HTR-8/SVneo (cell line): Measurements from ENCODE around the gene H19.

Source experiments
- DNase-seq: peaks from one replicate; pipeline ENCODE4 v3.0.0; 2011; ENCODE audit warnings: low spot score, mixed read lengths; ENCODE audit not compliant: insufficient read length
- FAIRE-seq: peaks from 2 replicates; lab custom pipeline; 2011; peaks lifted over from hg19 to GRCh38; lab: Jason Lieb, UNC

H19 gene

DNA sequence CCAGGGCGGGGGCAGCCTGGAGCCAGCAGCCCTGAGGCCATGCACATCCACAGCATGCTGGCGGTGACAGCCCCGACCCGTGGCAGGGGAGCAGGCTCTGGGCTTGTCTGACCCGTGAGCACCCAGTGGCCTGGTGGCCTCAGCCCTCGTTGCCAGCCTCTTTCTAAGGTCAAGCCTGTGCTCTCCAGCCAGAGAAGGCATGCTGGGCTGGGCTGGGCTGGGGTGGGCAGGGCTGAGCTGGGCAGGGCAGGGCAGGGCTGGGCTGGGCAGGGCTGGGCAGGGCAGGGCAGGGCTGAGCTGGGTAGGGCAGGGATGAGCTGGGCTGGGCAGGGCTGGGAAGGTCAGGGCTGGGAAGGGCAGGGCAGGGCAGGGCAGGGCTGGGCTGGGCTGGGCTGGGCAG, 10.6 kb downstream of the H19 start:
- FAIRE-seq (peak; percentile 55), DNase-seq (no peak)

DNA sequence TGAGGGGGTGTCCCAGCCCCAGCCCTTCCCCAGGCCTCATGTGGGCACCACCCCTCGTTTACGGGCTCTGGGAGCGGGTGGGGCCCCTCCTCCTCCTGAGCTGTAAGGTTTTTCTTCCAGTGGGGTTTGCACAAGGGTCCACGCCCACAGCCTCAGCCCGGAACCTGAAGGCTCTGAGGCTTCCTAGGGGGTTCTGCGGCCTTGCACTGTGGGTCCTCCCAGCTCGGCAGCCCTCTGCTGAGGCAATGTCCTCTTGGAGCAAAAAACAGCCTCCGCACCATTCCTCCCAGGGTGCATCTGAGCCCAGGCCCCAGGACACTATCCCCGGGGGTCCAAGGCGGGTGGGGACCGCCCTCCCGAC, 14.1 kb downstream of the H19 start:
- DNase-seq (no peak), FAIRE-seq (no peak)

DNA sequence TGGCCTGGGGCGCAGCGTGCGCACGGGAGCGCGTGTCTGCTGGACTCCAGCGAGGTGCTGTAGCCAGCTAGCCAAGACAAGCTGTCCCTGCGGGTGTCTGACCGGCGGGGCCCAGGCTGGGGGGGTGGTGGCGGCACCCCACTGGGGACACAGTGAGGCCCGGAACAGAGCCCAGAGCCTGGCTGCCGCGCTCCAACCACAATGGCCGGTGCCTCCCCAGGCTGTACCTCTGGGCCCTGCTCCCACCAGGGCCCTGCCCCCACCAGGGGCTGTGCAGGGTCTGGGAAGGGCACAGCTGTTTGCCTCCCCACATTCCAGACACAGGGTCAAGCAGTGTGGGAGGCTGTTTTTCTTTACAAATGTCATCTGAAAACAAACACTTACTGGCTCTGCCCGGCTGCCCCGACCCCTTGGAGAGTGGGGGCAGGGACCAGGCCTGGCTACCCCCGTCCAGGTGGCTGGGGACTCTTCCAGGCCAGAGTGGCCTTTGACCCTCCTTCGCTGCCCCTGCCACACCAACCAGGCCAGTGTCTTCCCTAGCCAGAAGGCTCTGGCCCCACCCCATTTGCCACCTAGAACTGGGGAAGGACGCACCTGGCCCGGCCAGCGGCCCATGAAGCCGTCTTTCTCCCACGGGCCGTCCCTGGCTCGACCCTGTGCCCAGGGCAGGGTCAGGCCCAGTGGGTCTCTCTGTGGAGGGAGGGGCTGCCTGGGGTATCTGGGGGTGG, 14.6 kb downstream of the H19 start:
- FAIRE-seq (no peak), DNase-seq (no peak)

GRCh38 chr11:1979607-1980006, 18.0 kb downstream of the H19 start:
- DNase-seq (no peak), FAIRE-seq (no peak)

GRCh38 chr11:1978720-1979473, 18.7 kb downstream of the H19 start:
- FAIRE-seq (no peak), DNase-seq (no peak)

GRCh38 chr11:1975185-1975584, 22.5 kb downstream of the H19 start:
- DNase-seq = no peak
- no peak for FAIRE-seq

DNA sequence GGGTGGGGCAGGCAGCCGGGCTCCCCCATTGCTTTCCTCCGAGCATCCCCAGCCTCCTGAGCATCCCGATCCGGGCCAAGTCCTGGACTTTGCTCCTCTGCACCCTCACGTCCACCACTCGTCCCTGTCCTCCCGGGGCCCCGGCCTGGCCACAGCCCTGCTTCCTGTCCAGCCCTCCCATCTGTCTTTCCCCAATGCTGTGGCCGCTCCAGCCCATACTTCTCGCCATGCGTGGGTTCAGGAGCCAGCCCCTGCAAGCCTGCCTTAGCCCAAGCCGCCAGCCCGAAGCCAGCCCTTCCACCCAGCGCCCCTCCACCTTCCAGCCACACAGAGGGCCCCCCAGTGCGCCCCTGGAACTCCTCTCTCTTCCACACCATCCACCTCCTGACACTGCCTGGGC, 26.7 kb downstream of the H19 start:
- DNase-seq (no peak), FAIRE-seq (no peak)

DNA sequence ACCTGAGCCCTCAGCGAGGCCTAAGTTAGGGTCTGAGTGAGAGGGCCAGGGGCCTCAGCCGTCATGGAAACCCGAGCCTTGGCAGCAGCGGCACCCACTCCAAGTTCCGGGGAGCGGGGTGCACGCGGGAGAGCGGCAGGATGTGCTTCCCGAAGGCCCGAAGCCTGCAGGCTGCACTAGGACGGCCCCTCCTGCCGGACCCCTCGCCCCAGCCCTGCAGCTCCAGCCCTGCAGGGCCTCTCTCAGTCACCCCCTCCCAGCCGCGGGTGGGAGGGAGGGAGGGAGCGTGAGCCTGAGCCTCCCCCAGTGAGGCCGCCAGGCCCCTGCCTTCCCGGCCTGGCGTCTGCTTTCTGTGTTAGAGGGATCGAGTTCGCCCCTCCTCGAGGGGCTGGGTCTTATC, 27.9 kb downstream of the H19 start:
- no peak for FAIRE-seq
- no peak for DNase-seq

GRCh38 chr11:1969035-1969434, 28.6 kb downstream of the H19 start:
- DNase-seq (no peak), FAIRE-seq (no peak)

DNA sequence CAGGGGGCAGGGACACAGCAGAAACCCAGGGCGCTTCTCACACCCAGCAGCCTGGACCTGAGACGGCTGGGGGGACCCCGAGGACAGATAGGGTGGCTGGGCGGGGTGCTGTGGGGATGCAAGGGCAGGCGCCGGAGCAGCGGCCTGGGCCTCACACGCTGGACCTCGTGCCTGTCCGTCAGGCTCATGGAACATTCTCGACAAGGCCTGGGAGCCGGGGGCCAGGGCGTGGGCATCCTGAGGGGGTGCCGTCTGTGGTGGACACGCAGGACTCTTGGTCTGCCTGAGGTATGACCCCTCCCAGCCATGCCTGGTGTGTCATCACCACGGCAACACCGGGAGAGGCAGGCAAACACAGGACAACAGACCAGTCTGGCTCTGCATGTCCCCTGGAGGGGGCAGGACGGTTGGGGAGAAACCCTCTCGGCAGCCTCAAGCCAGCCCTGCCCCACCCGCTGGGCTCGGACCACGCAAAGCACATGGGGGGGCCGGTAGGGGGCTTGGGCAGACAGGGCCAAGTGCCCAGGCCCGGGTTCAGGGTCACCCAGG, 29.1 kb downstream of the H19 start:
- no peak for DNase-seq
- FAIRE-seq = no peak

DNA sequence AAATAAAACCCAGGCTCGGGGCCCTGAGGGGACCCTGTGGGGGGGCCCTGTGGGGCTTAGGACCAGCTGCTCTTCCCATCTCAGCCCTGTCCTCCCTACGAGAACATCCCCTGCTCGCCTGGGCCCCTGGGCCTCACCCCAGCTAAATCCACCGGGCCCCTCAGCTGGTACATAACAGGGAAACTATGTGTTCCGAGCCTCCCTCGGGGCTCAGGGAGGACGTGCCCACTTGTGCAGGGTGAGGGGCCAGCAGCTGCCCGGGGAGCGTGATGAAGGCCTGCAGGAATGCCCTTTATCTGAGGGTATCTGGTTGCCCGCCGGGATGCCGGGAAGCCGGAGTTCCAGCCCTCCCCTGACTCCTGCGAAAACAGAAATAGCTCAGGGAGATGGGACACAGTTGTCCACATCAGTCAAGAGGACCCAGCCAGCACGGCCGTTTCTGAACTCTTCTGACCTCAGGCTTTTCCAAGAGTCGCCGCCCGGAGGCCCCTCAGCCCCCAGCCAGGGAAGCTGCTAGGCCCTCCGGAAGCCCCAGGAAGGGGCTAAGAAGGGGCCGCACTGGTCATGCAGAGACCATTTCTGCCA, 29.9 kb downstream of the H19 start:
- FAIRE-seq = no peak
- no peak for DNase-seq

- no peak for DNase-seq
- no peak for FAIRE-seq
Observed at GRCh38 chr11:1966531-1966930, 31.1 kb downstream of the H19 start.

DNA sequence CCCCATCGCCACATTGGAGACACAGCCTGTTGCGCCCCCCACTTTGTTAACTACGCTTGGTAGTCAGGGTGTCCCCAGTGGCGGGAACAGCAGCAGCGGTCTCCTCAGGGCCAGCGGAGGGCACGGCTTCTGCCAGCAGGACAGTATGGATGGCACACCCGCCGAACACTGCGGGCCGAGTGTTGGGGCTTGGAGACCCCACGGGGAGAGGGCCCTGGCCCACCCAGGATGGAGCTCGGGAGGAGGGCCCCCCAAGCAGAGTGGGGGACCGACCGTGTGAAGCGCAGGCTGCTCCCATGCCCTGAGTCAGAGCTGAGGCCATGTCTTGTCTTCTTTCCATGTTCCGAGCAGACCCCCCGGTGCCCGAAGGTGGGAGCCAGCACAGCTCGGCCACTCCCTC, 32.7 kb downstream of the H19 start:
- FAIRE-seq (no peak), DNase-seq (no peak)

DNA sequence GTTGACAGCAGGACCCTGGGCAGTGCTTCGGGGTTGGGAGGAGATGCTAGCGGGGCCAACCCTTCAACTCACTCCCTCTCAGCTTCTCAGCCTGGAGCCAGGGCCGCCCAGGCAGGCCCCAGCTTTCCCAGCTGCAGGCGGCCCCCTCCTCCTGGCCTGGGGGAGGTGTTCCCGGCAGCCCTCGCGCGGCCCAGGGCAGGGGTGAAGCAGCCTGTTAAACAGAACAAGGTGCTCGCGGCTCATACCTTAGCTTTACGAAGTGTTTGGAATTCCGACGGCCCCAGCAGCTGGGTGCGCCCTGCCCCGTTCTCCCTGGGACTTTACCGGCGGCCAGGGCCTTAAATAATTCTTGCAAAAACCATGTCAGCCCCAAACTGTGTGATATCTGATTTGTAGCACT, 33.3 kb downstream of the H19 start:
- no peak for DNase-seq
- FAIRE-seq = no peak

DNA sequence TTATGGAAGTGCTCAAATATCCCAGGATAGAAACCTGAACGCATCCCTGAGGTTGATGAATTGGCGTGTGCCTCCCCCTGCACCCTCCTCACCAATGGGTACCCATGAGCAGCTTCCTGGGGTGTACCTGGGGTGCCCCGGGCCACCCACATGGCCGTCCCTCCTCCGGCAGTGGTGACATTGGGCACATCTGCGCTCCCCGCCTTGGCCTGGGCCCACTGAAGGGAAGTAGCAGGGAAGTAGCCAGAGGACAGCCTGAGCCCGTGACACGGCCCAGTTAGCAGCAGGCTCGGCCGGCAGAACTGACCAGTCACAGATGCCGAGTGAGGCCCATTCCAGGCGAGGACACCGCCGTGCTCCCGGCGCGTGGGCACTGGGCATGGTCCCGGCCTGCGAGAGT, 33.8 kb downstream of the H19 start:
- FAIRE-seq (no peak), DNase-seq (no peak)

- no peak for FAIRE-seq
- DNase-seq = no peak
Observed at GRCh38 chr11:1959786-1960185, 37.9 kb downstream of the H19 start.

DNA sequence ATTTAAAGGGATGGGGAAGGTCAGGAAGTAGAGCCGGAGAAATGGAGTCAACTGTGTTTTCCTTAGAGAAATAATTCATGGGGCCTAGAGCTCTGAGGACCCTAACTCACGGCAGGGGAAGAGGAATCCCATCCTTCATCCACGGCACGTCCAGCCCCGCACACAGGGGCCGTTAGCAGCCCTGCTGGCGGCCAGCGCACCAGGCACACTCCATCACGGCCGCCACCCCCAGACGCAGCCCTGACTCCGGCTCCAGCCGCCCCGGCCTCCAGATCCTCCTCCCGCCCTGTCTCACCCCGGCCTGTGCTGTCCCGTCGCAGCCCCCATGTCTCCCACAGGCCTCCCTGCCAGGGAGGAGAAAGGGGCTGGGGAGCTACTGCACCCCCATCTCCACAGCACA, 39.3 kb downstream of the H19 start:
- FAIRE-seq = no peak
- no peak for DNase-seq

- DNase-seq (no peak), FAIRE-seq (no peak)
Observed at GRCh38 chr11:1953489-1954266, 44.0 kb downstream of the H19 start.

GRCh38 chr11:1952806-1953482, 44.7 kb downstream of the H19 start:
- no peak for FAIRE-seq
- no peak for DNase-seq

DNA sequence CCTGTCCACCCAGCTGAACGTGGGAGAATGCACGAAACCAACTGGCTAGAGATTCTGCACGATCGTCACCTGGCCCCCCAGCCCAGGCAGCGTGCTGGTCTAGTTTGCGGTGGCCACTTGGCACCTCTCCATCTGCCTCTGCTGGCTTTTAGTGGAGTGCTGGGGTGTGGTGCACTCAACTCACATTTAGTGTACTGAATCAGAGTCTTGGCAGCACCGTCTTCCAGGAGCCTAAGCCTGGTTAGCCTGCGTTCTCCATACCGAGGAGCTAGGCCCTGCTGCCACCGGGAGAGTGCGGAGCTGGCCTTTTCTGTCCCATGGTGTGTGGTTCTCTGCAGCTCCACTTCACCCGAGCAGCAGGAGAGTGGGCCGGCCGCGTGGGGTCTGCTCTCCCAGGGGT, 47.7 kb downstream of the H19 start:
- DNase-seq = no peak
- no peak for FAIRE-seq
